Measurements from ENCODE around the gene ATN1.
"Not testable (repeated sequence)": the region's sequence is repeated elsewhere in the genome, so short reads cannot be mapped to it uniquely, and the experiment has no call there.

The ATN1 gene

GRCh38 chr12:6927379-6928021 is at the start of gene ATN1:
Gene ATN1, plus strand, starts transcription at chr12:6927959. Its CDS starts 6,043 bp downstream, at chr12:6934002.
- peak in 1 of 2 donors; percentile 22 for DNase-seq (ENCODE audit: low read depth in 2 of 2, low spot score in 1 of 2)

GRCh38 chr12:6879824-6880223 is 47.9 kb upstream of the ATN1 start:
- not testable (repeated sequence) for DNase-seq (ENCODE audit: low read depth in 2 of 2, low spot score in 1 of 2)

- no peak for DNase-seq (ENCODE audit: low read depth in 2 of 2, low spot score in 1 of 2)
Measured at GRCh38 chr12:6883252-6883651, 44.5 kb upstream of the ATN1 start.

GRCh38 chr12:6883683-6884082 is 44.1 kb upstream of the ATN1 start:
- DNase-seq (ENCODE audit: low read depth in 2 of 2, low spot score in 1 of 2), result no peak

GRCh38 chr12:6884539-6884938 is 43.2 kb upstream of the ATN1 start:
- DNase-seq (ENCODE audit: low read depth in 2 of 2, low spot score in 1 of 2), result no peak

- not testable (repeated sequence) for DNase-seq (ENCODE audit: low read depth in 2 of 2, low spot score in 1 of 2)
Measured at GRCh38 chr12:6886206-6886999, 41.4 kb upstream of the ATN1 start.

GRCh38 chr12:6887460-6887859 is 40.3 kb upstream of the ATN1 start:
- DNase-seq (ENCODE audit: low read depth in 2 of 2, low spot score in 1 of 2), result no peak

- DNase-seq (ENCODE audit: low read depth in 2 of 2, low spot score in 1 of 2), result no peak
Measured at GRCh38 chr12:6888360-6888759, 39.4 kb upstream of the ATN1 start.

- DNase-seq (ENCODE audit: low read depth in 2 of 2, low spot score in 1 of 2), result not testable (repeated sequence)
Measured at GRCh38 chr12:6888794-6889193, 39.0 kb upstream of the ATN1 start.

GRCh38 chr12:6889775-6890573 is 37.8 kb upstream of the ATN1 start:
- DNase-seq (ENCODE audit: low read depth in 2 of 2, low spot score in 1 of 2), result not testable (repeated sequence)

GRCh38 chr12:6890789-6891645 is 36.7 kb upstream of the ATN1 start:
- DNase-seq (ENCODE audit: low read depth in 2 of 2, low spot score in 1 of 2), result peak; percentile 96 to 97

- no peak for DNase-seq (ENCODE audit: low read depth in 2 of 2, low spot score in 1 of 2)
Measured at GRCh38 chr12:6891646-6892001, 36.1 kb upstream of the ATN1 start.

- not testable (repeated sequence) for DNase-seq (ENCODE audit: low read depth in 2 of 2, low spot score in 1 of 2)
Measured at GRCh38 chr12:6892683-6893082, 35.1 kb upstream of the ATN1 start.

- DNase-seq (ENCODE audit: low read depth in 2 of 2, low spot score in 1 of 2), result no peak
Measured at GRCh38 chr12:6894321-6894720, 33.4 kb upstream of the ATN1 start.

GRCh38 chr12:6896846-6897435 is 30.8 kb upstream of the ATN1 start:
- no peak for DNase-seq (ENCODE audit: low read depth in 2 of 2, low spot score in 1 of 2)

- DNase-seq (ENCODE audit: low read depth in 2 of 2, low spot score in 1 of 2), result no peak
Measured at GRCh38 chr12:6899427-6899826, 28.3 kb upstream of the ATN1 start.

- no peak for DNase-seq (ENCODE audit: low read depth in 2 of 2, low spot score in 1 of 2)
Measured at GRCh38 chr12:6899837-6900519, 27.8 kb upstream of the ATN1 start.

- no peak for DNase-seq (ENCODE audit: low read depth in 2 of 2, low spot score in 1 of 2)
Measured at GRCh38 chr12:6902448-6902847, 25.3 kb upstream of the ATN1 start.

- DNase-seq (ENCODE audit: low read depth in 2 of 2, low spot score in 1 of 2), result no peak
Measured at GRCh38 chr12:6903722-6904121, 24.0 kb upstream of the ATN1 start.

Measured in stimulated activated CD8-positive, alpha-beta memory T cell treated with anti-CD3 and anti-CD28 coated beads, Interleukin-4, amount 100 ng/mL, for 4 hours (primary cell).